HG02938 (cell line): ENCODE results near the gene SARDH.

Experiments used
- ATAC-seq: cut with Tn5 transposase; IDR thresholded peaks from one replicate; pipeline ENCODE4 v1.9.1; 2021; ENCODE audit warnings: mild to moderate bottlenecking, moderate library complexity; ENCODE audit not compliant: unreplicated experiment

The SARDH gene

GRCh38 chr9:133705576-133705975, 32.6 kb downstream of the SARDH start:
- no peak for ATAC-seq

GRCh38 chr9:133704711-133705181, 33.4 kb downstream of the SARDH start:
- no peak for ATAC-seq

GRCh38 chr9:133703591-133704399, 34.4 kb downstream of the SARDH start:
- no peak for ATAC-seq

- no peak for ATAC-seq
Measured at GRCh38 chr9:133702798-133703590, 35.2 kb downstream of the SARDH start.

- ATAC-seq = no peak
Measured at GRCh38 chr9:133701981-133702797, 36.0 kb downstream of the SARDH start.

GRCh38 chr9:133701321-133701980, 36.7 kb downstream of the SARDH start:
- ATAC-seq = no peak

- no peak for ATAC-seq
Measured at GRCh38 chr9:133700819-133701320, 37.3 kb downstream of the SARDH start.

- no peak for ATAC-seq
Measured at GRCh38 chr9:133699546-133699945, 38.6 kb downstream of the SARDH start.

GRCh38 chr9:133696071-133696472, 42.1 kb downstream of the SARDH start:
- ATAC-seq = no peak

GRCh38 chr9:133694686-133695085, 43.5 kb downstream of the SARDH start:
- ATAC-seq = no peak

- no peak for ATAC-seq
Measured at GRCh38 chr9:133693703-133694529, 44.2 kb downstream of the SARDH start.

- ATAC-seq = no peak
Measured at GRCh38 chr9:133693116-133693515, 45.0 kb downstream of the SARDH start.

- no peak for ATAC-seq
Measured at GRCh38 chr9:133692364-133692985, 45.7 kb downstream of the SARDH start.

- ATAC-seq = no peak
Measured at GRCh38 chr9:133691626-133692363, 46.4 kb downstream of the SARDH start.

- ATAC-seq = no peak
Measured at GRCh38 chr9:133691191-133691590, 47.0 kb downstream of the SARDH start.

GRCh38 chr9:133690081-133690561, 48.0 kb downstream of the SARDH start:
- no peak for ATAC-seq

GRCh38 chr9:133689151-133689763, 48.9 kb downstream of the SARDH start:
- ATAC-seq = no peak
